Fibroblast of pulmonary artery (primary cell): ENCODE measurements around the gene TCP11L1.

Experiments used
- DNase-seq: peaks from one replicate; pipeline ENCODE4 v3.0.0-alpha.2; 2010; ENCODE audit warnings: low read depth
- H3K4me3 ChIP-seq: replicated peaks from 2 replicates; pipeline ENCODE4 v1.5.1; 2011; ENCODE audit warnings: low read depth, mild to moderate bottlenecking, control low read depth, low read length, moderate library complexity
- TF ChIP-seq, protein P1 (sequence below): IDR thresholded peaks from 2 replicates; pipeline ENCODE4 v1.5.1; 2011; ENCODE audit warnings: mild to moderate bottlenecking, control low read depth, low read length, inconsistent platforms; ENCODE audit errors: missing control alignments

Gene TCP11L1

DNA sequence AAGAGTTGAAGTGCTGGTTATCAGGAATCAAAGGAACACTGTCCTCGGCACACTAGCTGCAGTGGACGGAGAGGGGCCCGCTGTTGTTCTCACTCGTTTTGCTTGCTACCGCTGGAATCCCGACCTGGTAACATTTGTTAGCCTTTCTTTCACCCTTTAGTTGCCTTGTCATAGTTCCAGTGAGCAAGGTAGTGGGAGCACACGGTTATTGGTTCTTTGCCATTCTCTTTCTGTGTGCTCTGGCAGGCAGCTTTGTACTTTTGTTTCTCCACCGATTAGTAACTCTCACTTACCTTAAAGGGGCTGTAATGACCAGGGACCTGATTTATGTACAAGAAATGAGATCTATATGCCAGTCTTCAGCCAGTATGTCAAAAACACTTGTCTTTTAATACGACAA, 21.9 kb upstream of the TCP11L1 start:
- TF ChIP-seq, protein P1, sequence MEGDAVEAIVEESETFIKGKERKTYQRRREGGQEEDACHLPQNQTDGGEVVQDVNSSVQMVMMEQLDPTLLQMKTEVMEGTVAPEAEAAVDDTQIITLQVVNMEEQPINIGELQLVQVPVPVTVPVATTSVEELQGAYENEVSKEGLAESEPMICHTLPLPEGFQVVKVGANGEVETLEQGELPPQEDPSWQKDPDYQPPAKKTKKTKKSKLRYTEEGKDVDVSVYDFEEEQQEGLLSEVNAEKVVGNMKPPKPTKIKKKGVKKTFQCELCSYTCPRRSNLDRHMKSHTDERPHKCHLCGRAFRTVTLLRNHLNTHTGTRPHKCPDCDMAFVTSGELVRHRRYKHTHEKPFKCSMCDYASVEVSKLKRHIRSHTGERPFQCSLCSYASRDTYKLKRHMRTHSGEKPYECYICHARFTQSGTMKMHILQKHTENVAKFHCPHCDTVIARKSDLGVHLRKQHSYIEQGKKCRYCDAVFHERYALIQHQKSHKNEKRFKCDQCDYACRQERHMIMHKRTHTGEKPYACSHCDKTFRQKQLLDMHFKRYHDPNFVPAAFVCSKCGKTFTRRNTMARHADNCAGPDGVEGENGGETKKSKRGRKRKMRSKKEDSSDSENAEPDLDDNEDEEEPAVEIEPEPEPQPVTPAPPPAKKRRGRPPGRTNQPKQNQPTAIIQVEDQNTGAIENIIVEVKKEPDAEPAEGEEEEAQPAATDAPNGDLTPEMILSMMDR, result no peak
- no peak overlapping the region for H3K4me3 ChIP-seq
- DNase-seq, result no peak

DNA sequence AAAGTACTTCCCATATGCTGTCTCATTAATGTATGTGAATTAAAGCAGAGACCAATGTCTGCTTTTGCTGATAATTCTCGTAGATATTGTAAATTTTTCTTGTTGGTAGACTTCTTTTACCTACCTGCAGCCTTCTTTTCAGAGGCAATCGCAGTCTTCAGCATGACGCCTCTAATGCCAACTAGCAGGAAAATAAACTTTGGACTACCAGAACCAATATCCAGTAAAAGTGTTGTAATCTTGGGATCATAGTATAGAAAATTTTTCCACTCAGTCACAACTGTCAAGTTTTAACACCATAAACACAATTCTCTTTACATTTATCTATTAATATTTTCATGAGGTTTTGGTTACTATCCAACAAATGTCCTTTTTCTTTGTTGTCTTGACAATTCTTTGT, 21.4 kb upstream of the TCP11L1 start:
- no peak for DNase-seq
- TF ChIP-seq, protein P1, result no peak
- no peak overlapping the region for H3K4me3 ChIP-seq

DNA sequence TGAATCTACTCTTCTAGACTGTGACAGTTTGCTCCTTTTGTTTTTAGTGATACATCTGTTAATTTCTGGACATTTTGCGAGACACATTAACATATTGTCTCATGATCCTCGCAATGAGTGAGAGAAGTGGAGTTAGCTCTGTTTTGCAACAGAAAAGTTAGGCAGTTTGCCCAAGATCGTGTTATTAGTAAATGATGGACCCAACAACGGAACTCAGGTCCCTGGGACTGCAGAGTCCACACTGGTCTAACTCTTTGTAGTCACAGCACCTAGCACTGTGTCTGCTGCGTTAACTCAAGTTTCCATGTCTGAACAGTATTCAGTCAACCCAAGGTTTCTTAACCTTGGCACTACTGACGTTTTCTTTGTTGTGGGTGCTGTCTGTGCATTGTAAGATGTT, 20.5 kb upstream of the TCP11L1 start:
- TF ChIP-seq, protein P1, result no peak
- DNase-seq, result no peak
- H3K4me3 ChIP-seq, result no peak overlapping the region

DNA sequence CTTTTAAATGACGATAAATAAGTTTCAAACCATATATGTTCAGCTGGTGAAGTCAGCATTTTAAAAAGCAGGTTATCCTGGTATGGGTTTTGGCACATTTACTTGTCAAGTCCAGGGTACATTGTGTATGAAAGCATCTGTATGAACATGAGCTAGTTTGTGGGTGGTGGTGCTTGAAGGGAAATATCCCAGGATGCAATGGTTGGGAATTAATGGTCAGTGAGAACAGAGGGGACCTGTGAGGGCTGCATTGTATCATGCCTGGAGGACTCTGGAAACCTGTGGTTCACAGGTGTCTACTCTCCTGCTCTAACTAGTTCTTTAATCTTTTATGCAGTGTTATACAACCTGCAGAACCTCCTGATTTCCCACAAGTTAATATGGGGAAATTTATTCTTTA, 17.9 kb upstream of the TCP11L1 start:
- TF ChIP-seq, protein P1, result no peak
- no peak for DNase-seq
- no peak overlapping the region for H3K4me3 ChIP-seq

DNA sequence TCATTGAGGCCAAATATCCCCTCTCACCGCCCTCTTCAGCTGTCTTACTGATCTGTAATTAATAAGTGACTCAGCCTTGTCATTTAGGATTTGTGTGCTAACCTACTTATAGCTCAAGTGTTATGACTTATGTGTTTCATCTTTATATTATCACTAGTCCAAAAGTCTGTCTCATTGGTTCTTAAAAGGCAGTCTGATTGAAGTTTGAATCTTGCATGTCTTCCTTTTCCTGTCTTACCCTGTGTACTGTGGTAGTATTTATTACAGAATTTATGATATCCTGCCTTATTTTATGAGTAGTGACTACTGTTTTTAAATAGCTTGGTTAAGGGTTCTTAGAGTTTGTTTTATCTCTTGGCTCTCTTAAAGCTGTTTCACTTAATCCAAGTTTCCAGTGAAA, 17.4 kb upstream of the TCP11L1 start:
- no peak overlapping the region for H3K4me3 ChIP-seq
- DNase-seq, result no peak
- TF ChIP-seq, protein P1, result no peak

DNA sequence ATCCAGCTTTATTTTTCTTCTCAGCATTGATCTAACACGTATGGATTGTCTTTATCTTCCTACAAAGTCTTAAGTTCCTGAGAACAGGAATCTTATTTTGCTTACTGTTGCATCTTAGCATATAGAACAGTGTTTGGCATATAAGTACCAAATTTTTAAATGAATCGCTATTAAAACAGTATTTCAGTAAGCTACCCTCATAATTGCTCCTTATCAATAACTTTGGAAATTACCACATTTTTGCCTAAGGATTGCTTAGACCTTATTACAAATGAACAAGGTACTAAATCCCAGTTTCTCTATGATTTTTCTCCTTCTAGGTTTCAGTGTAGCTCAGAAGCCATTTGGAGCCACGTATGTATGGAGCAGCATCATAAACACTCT, 14.0 kb upstream of the TCP11L1 start:
- no peak for DNase-seq
- TF ChIP-seq, protein P1, result no peak
- H3K4me3 ChIP-seq, result no peak overlapping the region

DNA sequence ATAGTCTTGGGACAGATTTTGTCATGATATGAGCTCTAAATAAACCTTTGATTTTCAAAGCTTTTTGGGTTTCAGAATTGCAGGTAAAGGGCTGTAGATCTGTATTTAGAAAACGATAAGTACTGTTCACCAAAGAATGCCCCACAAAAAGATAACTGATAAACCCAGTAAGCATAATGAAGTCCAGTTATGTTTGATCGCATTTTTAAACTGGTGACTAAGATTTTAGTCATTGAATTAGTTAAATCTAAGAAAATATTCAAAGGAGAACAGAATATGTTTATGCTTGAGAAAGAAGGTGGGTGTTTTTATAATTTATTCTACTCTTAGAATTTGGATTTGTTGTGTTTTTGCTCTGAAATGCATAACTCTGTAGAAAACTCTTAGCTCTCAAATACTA, 12.1 kb upstream of the TCP11L1 start:
- H3K4me3 ChIP-seq, result no peak overlapping the region
- TF ChIP-seq, protein P1, result no peak
- no peak for DNase-seq
